ENCODE data around the gene ZNF516.

ZNF516 gene

DNA sequence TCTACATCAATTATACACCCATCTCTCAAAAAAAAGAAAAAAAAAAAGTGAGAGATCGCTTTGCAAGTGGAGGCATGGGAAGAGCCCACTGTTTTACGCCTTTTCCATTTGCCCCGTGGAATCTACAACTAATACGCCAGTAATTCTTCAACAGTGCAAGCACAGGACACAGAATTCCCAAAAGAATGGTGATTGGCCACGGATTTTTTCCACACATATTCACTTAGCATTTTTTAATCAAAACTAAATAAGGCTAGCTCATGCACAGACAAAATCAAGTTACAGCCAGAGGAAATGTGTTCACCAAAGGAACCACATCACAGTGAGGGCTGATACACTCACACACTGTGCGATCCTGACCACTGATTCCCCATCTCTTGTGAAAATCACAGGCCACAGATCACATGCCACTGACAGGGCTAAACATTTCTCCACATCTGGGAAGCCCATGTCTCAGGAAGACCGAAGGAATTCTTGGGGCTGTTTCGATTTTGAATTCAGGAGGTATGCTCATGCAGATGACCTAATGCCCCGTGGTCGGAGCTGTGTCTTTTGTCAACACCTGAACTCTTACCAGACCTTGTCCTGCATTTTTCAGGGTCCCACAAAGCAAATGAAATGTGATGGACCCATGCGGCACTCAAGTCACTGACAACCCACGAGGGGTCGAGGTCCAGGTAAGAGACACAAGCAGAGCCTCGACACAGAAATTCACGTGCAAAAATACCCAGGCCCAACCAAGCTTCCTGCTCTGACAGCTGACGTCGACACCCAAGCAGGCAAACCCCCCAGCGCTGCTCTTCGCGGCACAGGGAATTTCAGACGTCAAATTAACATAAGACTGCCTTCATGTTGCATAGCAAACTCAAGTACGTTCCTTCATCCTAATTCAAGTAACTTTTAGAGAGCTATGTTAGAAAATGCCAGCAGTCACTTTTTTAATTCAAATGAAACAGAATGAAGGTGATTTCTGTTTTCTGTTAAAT, 69.6 kb downstream of the ZNF516 start:
- in situ Hi-C loops (cut with MboI; ENCODE audit: low sequenced_read_pairs): no loop called here

DNA sequence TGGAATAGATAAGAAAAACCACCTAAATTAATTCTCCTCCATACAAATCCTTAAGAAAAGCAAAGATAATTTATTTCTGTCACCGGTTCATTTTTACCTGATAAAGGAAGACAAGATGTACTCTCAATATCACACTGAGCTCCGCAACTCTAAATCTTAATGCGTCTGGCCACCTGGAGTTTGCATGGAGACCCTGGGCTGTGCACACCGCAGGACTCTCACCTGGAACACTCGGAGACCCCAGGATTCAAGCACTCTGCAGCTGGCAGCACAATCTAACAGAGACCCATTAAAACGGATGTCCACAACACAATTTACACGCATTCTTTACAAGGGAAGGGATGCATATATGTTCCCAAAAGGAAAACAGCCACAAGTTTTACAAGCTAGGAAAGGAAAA, 72.2 kb downstream of the ZNF516 start:
- in situ Hi-C loops (cut with MboI; ENCODE audit: low sequenced_read_pairs): no loop called here

DNA sequence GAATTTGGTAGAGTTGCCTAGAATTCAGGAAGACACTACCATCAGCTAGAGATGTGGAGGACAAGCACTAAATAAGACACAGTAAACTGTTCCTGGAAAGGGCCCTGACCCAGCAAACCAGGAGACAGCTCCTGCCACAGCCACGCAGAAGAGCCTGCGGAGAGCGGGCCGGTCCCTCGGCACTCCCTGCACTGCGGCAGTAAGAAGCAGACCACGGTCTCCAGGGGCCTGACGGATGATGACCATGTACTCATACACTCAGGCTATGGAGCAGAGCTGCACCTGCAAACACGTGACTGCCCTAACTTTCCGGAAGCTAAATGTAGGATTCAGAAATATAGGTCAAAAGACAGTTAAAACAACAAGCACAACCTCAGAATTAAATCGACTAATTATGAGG, 72.9 kb downstream of the ZNF516 start:
- in situ Hi-C loops (cut with MboI; ENCODE audit: low sequenced_read_pairs): no loop called here

DNA sequence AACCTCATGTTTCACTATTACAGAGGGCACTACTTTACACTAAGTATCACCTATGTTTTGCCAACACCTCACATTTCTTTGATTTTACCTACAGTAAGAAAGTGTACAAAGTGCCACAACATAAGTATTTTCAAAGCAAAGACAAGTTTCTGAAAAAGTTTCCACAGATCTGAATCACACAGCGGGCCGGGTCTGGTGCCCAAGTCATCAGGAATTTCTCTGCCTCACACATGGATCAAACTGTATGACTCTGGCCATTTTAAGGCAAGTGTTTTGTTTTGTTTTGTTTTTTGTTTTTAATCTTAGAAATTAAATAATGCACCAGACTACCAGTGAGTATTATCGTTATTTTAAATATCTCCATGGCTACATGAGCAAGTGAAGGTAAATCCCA, 73.4 kb downstream of the ZNF516 start:
- in situ Hi-C loops (cut with MboI; ENCODE audit: low sequenced_read_pairs): no loop called here

DNA sequence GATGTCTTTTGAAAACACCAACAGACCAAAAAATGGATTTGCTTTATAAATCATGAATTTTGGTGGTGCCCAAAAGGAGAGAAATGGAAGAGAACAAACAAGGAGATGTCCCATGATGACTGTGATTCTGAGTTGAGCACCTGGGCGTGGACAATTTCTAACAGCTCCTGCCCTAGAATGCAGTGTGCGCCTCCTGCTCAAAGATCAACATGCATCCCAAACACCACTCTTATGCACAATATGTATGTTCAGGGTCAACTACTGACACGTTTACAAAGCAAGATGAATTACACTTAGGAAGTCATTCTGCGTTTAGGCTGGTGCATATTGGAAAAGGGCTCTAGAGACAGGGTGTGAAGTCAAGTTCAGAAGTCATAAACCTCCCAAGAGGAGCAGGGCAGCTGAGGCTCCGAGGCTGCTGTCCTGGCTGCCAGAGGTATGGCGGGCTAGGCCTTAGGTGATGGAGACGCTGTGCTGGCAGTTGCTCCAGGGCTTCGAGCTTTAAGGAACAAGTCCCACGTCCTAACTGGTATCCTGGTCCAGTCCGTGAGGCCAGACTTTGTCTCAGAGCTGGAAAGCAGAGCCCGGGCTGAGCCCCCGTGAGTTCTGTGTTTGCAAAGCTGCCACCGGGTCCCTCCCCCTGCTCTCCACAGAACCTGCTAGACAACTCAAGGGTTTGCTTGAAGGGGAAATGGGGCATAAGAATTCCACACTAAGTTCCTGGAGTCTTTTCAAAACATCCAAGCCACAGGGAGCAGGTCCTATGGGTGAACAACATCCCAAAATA, 74.0 kb downstream of the ZNF516 start:
- in situ Hi-C loops (cut with MboI; ENCODE audit: low sequenced_read_pairs): no loop called here

DNA sequence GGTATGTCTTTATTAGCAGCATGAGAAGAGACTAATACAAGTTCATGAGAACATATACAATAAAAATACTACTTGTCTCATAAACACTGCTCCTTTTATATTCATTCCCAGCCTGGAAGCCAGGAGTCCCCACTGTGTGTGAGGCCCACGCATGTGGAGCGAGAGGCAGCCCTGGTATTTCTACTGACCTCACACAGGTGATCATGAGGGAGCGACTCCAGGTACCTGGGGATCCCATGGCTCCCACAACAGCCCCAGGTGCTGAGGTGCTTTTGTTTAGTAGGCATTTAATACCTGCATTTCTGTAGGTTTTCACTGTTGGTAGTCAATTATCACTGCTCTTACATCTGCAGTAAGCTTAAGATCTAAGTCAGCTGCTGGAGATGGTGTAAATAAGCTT, 75.2 kb downstream of the ZNF516 start:
- in situ Hi-C loops (cut with MboI; ENCODE audit: low sequenced_read_pairs): no loop called here

DNA sequence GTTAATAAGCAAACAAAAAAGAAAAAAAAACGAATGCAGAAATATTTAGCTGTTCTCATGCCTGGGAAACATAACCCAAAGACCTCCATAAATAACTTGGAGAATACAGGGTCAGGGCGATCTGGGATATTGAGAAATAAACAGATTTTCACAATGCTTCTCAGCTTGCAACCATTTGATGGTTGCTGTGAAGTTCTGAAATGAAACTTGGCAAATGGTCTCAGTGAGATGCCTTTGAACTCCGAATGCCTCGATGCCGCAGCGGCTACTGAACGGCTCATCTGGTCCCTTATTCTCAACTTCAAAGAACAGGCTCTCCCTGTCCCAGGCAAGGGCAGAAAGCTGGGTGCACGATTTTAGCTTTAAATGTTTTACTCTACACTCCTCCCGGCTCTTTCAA, 78.1 kb downstream of the ZNF516 start:
- in situ Hi-C loops (cut with MboI; ENCODE audit: low sequenced_read_pairs): no loop called here

DNA sequence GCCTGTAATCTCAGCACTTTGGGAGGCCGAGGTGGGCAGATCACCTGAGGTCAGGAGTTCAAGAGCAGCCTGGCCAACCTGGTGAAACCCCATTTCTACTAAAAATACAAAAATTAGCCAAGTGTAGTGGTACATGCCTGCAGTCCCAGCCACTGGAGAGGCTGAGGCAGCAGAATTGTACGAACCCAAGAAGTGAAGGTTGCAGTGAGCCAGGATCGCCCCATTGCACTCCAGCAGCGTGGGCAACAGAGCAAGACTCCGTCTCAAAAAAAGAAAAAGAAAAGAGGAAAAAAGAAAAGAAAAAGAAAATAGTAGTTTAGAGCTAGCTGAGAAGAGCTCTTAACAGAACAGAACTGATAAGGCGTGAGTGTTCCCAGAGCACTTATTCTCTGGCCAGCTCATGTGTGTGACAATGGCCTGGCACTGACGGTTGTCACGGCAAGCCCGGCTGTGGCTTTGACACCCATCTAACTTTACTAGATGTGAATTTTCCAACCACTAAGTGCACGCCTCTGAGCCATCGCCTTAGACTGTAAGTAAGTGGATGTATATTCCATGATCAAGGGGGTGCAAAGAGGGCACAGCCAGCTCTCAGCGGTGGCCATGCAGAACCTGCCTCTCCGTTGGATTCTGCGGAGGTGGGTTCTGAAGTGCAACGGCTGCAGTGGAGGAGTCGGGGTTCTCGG, 80.0 kb downstream of the ZNF516 start:
- in situ Hi-C loops (cut with MboI; ENCODE audit: low sequenced_read_pairs): no loop called here

DNA sequence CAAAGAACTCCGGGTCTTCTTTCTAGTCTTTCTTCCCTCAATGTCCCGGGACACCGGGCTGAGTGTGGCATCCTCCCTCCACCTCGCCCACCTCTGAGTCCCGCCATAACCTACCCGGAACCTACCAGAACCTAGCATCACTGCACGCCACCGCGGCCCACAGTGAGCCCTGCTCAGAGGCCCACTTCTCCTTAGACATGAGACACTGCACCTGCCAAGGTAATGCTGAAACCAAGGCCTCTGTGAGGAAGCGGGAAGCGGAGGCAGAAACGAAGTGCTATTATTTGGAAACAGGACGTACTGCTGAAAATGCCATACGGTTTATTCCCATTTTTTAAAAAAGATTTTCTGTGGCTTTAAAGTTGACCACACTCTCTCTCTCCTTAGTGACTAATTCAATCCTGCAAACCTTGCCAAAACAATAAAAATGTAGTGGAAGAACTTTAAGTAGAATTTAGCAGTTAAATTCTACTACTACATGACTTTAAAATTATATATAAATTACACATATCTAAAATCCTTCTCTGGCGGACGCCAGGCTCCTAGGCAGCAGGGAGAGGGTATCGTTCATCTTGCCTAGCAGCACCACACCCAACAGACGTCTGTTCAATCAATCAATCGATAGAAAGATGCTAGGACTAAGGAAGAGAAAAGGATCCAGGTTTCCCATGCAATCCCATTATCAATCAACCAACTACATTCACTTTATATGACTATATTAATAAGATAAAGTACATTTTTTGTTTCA, 82.0 kb downstream of the ZNF516 start:
- in situ Hi-C loops (cut with MboI; ENCODE audit: low sequenced_read_pairs): no loop called here

DNA sequence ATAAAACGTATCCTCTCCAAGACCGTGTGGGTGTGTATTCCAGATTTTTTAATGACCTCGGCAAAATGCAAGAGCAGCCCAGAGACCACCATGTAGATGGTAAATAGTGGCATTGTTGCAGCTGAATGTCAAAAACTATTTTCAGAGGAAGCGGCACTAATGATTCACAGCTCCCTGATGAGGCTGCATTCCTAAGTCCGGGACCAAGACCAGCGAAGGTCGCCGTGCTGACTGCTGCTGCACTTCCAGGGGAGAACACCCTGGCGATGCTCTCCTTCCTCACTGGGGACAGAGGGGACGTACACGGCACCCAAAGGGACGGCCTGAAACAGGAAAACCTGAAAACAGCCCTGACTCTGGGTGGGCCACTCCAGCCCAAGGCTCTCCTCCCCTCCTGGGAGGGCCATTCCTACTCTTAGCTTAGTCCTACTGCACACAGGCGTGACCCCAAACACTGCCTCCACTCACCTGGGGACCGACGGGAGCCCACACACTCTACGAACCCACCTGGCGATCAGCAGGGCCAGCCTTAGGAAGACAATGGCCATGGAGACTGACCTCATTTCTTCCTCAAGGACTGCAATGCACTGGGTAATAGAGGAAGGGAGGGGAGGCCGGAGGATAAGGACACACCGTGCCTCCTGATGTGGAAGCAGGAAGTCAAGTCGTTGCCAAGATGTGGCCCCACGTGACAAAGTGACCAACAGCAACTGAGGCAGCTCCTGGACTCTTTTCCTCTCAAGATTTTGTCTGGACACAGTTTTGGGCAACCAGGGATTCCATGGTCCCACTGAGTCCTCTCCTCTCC, 82.8 kb downstream of the ZNF516 start:
- in situ Hi-C loops (cut with MboI; ENCODE audit: low sequenced_read_pairs): no loop called here

DNA sequence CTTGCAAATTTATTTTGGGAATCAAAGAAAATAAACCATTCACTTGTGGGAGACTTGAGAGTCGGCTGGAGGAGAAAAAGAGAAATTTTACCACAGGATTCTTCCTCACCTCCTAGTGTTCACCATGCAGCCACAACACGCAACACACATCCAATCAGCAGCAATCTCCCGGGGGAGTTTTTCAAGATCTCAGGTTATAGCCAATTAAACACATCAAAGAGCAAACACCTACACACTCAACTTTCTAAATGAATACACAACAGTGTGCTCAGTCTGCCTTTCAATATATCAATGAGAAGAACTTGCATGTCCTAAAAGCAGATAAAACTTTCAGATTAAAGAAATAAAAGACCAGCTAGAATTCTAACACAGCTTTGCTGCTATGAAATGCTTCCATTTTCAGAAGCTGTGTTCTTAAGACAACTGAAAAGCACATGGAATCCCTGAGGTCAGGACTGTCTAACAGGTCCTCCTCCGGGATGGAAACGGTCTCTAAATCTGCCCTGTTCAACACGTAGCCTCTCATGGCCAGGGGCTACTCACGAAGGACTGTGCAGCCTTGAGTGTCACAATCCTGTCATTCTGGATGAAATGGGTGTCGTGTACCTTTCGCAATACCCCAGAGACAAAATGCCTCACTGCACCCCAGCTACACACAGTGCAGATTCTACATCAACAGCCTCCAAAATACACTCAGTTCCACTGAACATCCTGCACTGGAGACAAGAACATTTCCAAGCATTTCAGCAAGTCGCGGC, 84.2 kb downstream of the ZNF516 start:
- in situ Hi-C loops (cut with MboI; ENCODE audit: low sequenced_read_pairs): no loop called here

DNA sequence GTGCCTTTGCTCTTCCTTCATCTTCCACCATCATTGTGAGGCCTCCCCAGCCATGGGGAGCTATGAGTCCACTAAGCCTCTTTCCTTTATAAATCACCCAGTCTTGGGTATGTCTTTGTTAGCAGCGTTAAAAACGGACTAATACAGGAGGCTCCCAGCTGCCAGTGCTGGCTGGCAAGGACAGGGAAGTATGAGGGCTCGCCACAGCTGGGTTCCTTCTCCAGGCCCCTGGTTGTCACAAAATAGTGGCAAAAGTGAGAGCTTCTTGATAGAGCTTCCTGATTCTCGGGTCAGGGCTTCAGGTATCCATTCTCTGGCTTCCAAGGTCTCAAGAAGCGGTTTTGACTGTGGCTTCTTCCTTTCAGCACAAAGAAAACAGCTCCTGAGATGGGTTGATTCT, 85.0 kb downstream of the ZNF516 start:
- in situ Hi-C loops (cut with MboI; ENCODE audit: low sequenced_read_pairs): no loop called here

DNA sequence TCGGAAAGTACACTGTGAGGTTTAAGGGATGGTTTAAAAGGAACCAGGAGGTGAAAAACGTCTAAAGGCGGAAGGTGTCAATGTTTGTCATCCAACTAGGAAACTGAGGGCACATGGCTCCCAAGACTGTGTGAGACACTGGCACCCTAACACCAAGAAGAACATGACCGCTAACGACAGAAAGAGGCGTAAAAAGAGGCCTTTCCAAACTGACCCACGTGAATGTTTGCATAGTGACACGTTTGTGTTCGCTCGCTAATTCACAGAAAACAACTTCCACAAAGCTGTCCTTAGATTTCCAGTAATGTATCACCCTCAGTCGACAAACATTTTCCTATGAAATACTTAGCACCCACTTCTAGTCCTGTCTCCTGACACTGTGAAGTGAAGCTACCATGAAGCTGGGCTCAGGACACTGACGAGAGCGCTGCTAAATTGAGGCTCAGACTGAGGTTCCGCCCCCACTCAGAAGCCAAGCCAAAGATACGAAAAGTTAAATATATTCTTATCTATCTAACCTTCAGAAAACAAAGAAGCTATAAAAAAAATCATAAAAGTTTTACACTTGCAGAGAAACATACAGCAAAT, 86.5 kb downstream of the ZNF516 start:
- in situ Hi-C loops (cut with MboI; ENCODE audit: low sequenced_read_pairs): loop anchor here (10.0 kb wide), 1 partner anchor 276 kb away; no protein-coding TSS in a partner anchor

DNA sequence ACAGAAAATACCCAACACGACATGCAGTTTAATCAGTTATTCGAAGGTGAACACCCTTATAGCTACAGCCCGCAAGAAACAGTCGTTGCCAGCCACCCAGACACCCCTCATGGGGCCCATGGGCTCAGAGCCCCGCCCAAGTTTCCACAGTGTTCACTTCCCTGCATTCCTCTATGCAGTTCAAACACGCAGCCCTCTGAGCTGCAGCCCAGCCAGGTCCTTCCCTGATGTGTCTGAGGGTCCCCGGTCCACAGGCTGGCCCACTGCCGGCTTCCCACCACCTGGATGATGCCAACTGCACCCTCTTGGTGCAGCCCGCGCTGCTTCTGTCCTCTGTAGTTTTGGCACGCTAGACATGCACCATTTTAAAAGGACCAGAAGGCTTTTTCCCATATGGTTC, 87.4 kb downstream of the ZNF516 start:
- in situ Hi-C loops (cut with MboI; ENCODE audit: low sequenced_read_pairs): loop anchor here (10.0 kb wide), 1 partner anchor 277 kb away; no protein-coding TSS in a partner anchor

DNA sequence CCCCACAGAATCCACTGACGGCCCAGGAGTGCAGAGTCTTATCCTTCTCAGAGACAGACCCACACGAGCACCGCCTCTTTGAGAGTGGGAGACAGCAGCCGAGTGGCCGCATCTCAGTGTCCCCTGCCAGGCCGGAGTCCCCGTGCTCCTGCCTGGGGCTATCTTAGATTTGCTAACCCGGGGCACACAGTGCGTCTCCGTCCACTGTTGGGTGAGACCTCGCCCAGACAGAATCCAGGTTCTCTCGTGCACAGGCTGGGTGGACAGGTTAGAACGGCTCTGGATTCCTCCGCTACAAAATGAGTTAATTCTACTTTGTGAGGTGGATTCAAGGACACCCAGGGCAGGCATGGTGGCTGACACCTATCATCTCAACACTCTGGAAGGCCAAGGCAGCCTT, 88.3 kb downstream of the ZNF516 start:
- in situ Hi-C loops (cut with MboI; ENCODE audit: low sequenced_read_pairs): loop anchor here (10.0 kb wide), 1 partner anchor 278 kb away; no protein-coding TSS in a partner anchor

DNA sequence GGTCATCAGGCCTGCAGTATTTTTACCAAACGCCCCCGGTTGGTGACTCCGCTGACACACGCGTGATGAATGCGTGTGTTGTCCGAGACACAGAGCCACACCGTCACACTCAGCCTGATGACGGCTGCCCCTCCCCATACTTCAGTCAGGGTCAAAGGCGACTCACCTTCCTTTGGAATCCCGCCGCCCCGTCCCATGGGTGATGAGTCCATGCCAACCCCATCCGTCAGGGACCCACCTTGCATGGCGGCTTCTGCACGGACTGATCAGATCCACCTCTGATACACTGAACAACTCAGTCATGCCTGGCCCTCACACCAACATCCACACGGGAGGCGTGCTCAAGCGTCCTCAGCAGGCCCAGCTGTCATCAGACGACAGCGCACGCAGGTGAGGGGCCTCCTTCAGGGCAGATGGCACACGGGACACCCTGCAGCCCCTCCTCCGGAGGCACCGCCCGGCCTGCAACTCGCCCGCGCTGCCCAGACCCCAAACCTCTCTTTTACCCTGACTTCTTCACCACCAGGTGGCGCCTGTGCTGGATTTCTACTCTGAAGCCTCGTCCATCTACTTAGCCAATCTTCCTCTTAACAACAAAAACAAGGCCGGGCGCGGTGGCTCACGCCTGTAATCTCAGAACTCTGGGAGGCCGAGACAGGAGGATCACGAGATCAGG, 89.2 kb downstream of the ZNF516 start:
- in situ Hi-C loops (cut with MboI; ENCODE audit: low sequenced_read_pairs): loop anchor here (10.0 kb wide), 1 partner anchor 279 kb away; no protein-coding TSS in a partner anchor

DNA sequence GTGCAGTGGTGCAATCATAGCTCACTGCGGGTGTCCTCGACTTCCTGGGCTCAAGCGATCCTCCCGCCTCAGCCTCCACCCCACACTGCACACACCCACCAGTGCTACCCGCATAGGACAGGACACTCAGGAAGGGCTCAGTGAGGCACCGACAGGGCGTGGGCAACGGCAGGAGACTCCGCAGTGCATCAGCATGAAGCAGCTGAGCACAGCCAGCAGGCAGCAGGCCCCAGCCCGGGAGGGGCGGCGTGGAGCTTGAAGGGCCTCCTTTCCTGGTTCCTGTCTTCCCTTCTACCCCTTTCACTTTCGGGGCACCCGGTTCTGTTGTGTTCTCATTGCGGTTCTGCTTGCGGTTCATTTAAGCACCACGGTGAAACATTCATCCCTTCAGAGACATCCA, 89.8 kb downstream of the ZNF516 start:
- in situ Hi-C loops (cut with MboI; ENCODE audit: low sequenced_read_pairs): loop anchor here (10.0 kb wide), 1 partner anchor 280 kb away; no protein-coding TSS in a partner anchor

DNA sequence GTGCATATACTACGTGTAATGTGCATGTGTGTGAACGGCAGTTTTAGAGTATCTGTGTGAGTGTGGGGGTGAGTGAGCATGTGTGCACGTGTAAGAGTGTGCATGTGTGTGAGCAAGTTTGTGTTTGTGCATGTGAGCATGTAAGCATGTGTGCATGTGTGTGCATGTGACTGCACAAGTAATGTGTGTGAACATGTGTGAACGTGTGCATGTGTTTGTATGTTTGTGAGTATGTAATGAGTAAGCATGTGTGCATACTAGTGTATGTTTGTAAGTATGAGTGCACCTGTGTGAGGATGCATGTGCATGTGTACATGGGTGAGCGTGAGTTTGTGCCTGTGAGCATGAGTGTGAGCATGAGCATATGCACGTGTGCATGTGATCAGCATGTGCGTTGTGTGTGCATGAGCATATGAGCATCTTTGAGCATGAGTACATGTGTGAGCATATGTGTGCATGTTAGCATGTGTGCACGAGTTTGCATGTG, 90.7 kb downstream of the ZNF516 start:
- in situ Hi-C loops (cut with MboI; ENCODE audit: low sequenced_read_pairs): loop anchor here (10.0 kb wide), 1 partner anchor 280 kb away; no protein-coding TSS in a partner anchor
